Bronchial epithelial cell (primary cell): Measurements from ENCODE around the gene MDK. TPM values are rescaled to one million over a fixed set of nuclear protein-coding genes. Genes with fewer than 3 reads are reported as not detected.
A peak's percentile ranks its signal among the peaks of the same experiment; 100 is the strongest.

Experiments used
- DNase-seq: peaks from one replicate; pipeline ENCODE4 v3.0.0-alpha.2; 2010; ENCODE audit warnings: low read depth
- FAIRE-seq: peaks from 2 replicates; lab custom pipeline; 2011; peaks lifted over from hg19 to GRCh38; lab: Jason Lieb, UNC
- H3K27me3 ChIP-seq: 2 replicates; pipeline ENCODE4 v1.5.1; 2011; ENCODE audit warnings: low read length; ENCODE audit not compliant: control insufficient read depth, insufficient read depth
- H3K36me3 ChIP-seq: 2 replicates; pipeline ENCODE4 v1.5.1; 2011; ENCODE audit warnings: low read length; ENCODE audit not compliant: control insufficient read depth, insufficient read depth
- H3K4me3 ChIP-seq: 2 replicates; pipeline ENCODE4 v1.5.1; 2011; ENCODE audit warnings: mild to moderate bottlenecking, low read depth, low read length, control low read depth
- total RNA-seq: library from RNA; depleted of rRNA; stranded (reverse); fragments of >200 nt; gene quantifications from 2 replicates; pipeline ENCODE4 v1.2.1, GENCODE V29; 2014
- TF ChIP-seq, protein P1 (sequence below): IDR thresholded peaks from 2 replicates; pipeline ENCODE4 v1.5.1; 2011; ENCODE audit warnings: mild to moderate bottlenecking, moderate library complexity, low read length, control low read depth, inconsistent platforms; ENCODE audit not compliant: insufficient read depth, severe bottlenecking

The MDK gene
- total RNA-seq, 1 donor from 2014 or later: 11.6 TPM

DNA sequence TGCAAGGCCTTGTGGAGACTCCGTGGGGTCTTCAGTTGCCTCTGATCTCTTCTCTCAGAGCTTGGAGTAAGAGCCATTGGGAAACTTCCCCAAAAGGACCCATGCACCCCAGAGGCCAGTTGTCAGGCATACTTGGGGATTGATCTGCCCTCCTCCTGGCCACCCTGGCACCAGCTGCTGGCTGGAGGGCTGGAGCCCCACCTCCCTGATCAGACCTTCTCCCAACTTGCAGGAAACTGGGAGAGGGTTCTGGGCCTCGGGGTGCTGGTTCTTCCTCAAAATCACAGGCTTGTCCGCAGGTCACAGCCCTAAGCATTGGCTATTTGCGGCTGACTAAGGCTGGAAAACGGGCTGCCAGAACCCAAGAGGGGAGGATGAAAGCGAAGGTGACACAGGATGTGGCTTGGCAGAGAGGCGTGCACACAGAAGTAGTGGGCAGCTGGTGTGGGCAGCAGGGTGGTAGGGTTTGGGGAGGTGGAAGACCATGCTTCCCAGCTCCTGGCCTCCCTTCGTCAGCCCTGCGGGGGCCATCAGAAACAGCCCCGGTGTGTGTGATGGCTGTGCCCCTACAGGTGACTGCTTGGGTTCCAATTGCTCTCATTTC is 35.5 kb upstream of the MDK start:
- Histone ChIP-seq H3K4me3 (peak overlapping the region; percentile 41), H3K27me3 (no peaks in the 10 kb centered on the region), H3K36me3 (peaks cover 1% of the 10 kb centered on the region)
- TF ChIP-seq, protein P1, sequence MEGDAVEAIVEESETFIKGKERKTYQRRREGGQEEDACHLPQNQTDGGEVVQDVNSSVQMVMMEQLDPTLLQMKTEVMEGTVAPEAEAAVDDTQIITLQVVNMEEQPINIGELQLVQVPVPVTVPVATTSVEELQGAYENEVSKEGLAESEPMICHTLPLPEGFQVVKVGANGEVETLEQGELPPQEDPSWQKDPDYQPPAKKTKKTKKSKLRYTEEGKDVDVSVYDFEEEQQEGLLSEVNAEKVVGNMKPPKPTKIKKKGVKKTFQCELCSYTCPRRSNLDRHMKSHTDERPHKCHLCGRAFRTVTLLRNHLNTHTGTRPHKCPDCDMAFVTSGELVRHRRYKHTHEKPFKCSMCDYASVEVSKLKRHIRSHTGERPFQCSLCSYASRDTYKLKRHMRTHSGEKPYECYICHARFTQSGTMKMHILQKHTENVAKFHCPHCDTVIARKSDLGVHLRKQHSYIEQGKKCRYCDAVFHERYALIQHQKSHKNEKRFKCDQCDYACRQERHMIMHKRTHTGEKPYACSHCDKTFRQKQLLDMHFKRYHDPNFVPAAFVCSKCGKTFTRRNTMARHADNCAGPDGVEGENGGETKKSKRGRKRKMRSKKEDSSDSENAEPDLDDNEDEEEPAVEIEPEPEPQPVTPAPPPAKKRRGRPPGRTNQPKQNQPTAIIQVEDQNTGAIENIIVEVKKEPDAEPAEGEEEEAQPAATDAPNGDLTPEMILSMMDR: no peak
- no peak for FAIRE-seq
- DNase-seq: no peak

DNA sequence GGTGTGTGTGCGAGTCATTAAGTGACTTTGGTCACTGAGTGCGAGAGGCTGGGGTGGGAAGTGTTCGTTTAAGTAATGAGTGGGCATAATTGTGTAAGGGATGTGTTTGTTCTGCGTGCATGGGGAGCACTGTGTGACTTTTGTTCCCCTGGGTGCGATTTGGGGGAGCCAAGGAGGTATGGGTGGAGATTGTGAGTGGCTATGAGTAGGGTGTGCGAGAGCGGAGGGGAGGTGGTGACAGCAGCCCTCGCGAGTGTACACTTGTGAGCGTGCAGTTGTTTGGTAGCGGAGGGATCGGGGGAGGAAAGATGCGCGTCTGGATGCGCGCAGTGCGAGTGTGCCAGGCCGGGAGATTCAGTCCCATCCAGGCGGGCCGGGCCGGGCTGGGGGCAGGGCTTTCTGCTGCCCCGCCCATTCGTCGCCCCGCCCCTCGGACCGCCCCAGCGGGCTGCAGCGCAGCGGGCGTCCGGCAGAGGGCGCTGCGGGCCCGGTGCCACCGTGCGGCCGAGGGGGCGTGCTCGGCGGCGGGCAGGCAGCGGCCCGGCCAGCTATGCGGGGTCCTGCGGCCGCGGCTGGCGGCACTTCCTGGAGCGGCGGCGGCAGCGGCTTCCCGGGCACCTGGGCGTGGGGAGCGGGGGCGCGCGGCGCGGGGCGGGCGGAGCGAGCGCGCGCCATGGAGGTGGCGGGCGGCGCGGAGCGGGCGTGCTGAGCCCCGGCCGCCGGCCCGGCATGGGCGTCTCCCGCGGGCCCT is 34.4 kb upstream of the MDK start, which contains the start of gene DGKZ:
Gene DGKZ, plus strand, starts transcription at position 578 of the 751 bp plus-strand sequence. CDS start 197 bp downstream, outside the sequence.
- FAIRE-seq (no peak), DNase-seq (peak; percentile 60)
- H3K36me3 ChIP-seq: peaks cover 1% of the 10 kb centered on the region
- no peaks in the 10 kb centered on the region for H3K27me3 ChIP-seq
- H3K4me3 ChIP-seq: peak within 1 kb of the TSS; percentile 82
- TF ChIP-seq, protein P1: peak; percentile 59

GRCh38 chr11:46347637-46348311 is 33.7 kb upstream of the MDK start:
- Histone ChIP-seq H3K4me3 (peak overlapping the region; percentile 82), H3K36me3 (peaks cover 1% of the 10 kb centered on the region), H3K27me3 (no peaks in the 10 kb centered on the region)
- DNase-seq (no peak), FAIRE-seq (no peak)
- TF ChIP-seq, protein P1: no peak

- FAIRE-seq (no peak), DNase-seq (no peak)
- H3K27me3 ChIP-seq: no peaks in the 10 kb centered on the region
- peak overlapping the region; percentile 82 for H3K4me3 ChIP-seq
- TF ChIP-seq, protein P1: no peak
- peaks cover 1% of the 10 kb centered on the region for H3K36me3 ChIP-seq
Measured at GRCh38 chr11:46348566-46349401, 32.7 kb upstream of the MDK start.

GRCh38 chr11:46350695-46351094 is 30.8 kb upstream of the MDK start:
- TF ChIP-seq, protein P1: no peak
- DNase-seq (no peak), FAIRE-seq (no peak)
- Histone ChIP-seq H3K36me3 (peaks cover 1% of the 10 kb centered on the region), H3K4me3 (no peak overlapping the region), H3K27me3 (no peaks in the 10 kb centered on the region)
